HCEC 1CT (cell line): ENCODE results near the gene IGLON5.
A peak's percentile ranks its signal among the peaks of the same experiment; 100 is the strongest.

Experiments
- DNase-seq: peaks from one replicate; pipeline ENCODE4 v3.0.0-alpha.2; 2017

IGLON5 gene

DNA sequence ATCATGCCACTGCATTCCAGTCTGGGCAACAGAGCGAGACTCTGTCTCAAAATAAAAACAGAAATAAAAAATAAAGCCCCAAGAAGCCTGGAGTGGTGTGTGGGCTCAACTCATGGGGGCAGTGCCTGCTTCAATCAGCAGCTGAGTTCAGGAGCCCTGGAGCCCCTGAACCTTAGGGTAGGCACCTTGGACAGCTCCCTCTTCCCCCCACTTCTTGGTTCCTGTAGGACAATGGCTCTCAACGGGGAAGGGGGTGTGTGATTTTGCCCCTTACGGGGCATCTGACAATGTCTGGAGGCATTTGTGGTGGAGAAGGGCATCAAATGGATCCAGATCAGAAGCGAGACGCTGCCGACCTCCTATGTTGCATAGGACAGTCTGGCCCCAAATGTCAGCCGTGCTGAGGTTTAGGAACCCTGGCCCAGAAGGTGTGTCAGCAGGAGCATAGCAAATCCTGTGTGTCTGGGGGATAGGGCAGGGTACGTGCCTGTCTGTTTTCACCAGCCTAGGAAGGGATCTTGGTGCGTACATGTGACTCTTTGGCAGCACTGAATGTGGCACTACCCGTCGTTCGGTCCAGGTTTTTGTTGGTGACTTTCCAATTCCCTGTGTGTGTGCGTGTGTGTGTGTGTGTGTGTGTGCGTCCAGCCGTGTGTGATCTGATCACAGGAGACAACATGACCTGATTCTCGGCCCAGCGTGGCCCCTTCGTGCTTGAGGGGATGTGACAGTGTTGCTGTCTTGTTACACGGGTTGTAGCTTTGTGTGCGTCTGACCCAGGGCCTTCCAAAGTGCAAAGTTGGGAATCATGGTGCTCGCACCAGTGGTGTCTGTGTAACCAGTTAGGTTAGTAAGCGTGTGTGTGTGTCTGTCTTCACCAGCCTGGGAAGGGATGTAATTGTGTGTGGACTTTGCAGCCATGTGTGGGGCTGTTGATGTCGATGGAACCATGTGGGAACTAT is 7.5 kb downstream of the IGLON5 start:
- DNase-seq = no peak

DNA sequence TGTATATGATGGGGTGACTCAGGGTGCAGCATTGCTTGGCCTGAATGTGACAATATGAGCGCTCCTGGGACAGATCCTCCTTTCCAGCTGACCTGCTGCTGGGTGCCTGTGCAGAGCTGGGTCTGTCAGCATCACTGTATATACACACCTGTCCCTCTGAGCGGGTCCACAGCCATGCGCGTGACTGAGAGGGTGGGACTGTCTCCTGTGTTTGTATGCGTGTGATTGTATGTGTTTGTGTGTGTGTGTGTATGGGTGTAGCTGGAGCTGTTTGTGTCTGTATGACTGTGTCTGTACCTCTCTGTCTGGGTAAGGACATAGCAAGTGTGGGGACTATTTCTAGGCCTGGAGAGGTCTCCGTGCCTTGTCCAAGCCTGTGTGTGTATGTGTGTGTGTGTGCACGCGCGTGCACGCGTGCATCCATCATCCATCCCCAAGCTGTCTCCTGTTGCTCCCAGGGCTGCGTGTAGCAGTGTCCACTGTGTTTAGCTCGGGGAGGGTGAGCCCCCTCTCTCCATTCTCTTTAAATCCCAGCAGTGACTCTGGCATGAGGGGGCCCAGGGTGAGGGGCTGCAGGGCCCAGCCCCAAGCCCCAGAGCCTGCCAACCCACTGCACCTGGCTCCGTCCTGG is 8.3 kb downstream of the IGLON5 start:
- DNase-seq = no peak

DNA sequence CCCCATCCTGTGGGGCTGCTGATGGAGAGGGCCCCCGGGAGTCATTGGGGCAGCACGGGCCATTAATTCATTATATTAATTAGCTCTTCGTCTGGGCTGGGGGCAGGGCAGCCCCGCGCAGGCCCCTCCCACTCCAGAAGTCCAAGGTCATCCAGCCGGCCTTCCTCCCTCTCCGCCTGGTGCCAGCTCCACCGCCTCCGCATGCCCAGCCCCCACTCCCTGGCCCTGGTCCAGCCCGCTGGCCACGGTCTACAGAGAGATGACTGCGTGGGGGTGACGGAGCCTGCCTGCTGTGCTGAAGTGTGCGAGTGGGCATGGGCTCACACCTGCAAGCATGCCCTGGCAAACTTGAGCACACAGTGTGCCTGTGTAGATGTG is 8.8 kb downstream of the IGLON5 start:
- no peak for DNase-seq

DNA sequence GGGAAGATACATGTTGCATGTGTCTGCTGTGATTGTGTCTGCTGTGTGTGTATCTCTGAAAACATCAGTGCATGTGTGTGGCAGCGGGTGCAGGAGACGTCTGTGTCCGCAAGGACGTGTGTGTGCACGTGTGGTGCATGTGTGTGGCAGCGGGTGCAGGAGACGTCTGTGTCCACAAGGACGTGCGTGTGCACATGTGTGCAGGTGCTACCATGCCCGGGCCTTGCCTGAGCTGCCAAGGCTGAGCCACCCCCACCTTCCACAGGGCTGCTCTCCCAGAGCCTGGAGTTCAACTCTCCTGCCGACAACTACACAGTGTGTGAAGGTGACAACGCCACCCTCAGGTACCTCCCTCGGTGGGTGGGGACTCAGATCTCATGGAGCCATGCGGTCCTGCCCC is 10.4 kb downstream of the IGLON5 start:
- DNase-seq = no peak

DNA sequence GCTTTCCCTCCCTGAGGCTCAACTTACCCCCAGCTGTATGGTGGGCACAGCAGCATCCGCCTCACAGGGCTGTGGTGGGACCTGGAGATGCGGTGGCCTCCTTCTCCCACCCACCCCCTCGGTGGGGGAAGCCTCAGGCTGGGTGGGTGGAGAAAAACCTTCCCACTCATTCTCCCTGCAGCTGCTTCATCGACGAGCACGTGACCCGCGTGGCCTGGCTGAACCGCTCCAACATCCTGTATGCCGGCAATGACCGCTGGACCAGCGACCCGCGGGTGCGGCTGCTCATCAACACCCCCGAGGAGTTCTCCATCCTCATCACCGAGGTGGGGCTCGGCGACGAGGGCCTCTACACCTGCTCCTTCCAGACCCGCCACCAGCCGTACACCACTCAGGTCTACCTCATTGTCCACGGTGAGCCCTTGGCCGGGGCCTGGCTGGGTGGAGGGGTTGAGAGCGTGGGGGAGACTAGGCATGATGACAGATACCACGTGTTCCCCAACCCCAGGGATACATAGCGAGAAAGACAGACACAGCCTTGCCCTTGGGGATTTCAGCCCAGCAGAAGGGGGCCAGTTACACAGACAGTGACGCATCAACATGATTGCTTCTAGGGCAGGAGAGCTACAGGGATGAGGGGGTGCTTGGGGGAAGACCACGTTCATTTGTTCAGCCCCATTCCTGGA is 12.2 kb downstream of the IGLON5 start:
- DNase-seq = no peak

DNA sequence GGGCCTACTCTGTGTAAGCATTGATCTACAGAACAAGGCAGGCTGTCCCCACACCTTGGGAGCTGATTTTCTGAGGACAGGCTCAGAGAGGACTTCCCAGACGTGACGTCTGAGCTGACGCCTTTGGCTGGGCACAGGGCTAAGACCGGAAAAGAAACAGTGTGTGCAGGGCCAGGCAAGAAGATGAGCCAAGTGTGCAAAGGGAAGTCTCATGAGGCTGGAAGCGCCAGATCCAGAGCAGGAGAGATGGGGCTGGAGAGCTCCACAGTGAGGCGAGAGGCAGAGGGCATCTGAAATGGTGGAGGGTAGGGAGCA is 12.7 kb downstream of the IGLON5 start:
- DNase-seq = no peak

DNA sequence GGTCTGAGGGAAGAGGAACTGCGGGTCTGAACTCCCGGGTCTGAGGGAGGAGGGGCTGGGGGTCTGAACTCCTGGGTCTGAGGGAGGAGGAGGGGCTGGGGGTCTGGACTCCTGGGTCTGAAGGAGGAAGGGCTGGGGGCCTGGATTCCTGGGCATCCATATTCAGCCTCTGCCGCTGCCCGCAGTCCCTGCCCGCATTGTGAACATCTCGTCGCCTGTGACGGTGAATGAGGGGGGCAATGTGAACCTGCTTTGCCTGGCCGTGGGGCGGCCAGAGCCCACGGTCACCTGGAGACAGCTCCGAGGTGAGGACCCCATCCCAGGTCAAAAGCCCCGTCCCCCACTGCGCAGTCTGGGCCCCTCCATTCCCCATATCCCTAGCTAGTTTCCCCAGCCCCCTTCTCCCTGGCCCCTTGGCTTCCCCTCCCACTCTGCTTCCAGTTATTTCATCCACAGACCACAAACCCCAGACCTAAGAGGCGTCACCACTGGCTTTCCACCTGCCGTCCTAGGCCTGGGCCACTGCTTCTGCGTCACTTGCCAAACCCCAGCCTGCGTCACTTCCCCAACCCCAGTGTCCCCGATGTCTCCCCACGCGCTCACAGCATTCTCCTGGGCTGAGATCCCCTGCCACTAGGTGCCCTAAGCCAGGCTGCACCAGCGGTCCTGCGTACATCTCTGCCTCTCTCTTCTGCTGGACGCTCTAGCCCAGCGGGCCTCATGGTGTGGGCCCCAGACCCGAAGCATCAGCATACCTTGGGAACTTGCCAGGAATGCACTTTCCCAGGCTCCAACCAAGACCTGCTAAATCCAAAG is 13.9 kb downstream of the IGLON5 start:
- DNase-seq = no peak

DNA sequence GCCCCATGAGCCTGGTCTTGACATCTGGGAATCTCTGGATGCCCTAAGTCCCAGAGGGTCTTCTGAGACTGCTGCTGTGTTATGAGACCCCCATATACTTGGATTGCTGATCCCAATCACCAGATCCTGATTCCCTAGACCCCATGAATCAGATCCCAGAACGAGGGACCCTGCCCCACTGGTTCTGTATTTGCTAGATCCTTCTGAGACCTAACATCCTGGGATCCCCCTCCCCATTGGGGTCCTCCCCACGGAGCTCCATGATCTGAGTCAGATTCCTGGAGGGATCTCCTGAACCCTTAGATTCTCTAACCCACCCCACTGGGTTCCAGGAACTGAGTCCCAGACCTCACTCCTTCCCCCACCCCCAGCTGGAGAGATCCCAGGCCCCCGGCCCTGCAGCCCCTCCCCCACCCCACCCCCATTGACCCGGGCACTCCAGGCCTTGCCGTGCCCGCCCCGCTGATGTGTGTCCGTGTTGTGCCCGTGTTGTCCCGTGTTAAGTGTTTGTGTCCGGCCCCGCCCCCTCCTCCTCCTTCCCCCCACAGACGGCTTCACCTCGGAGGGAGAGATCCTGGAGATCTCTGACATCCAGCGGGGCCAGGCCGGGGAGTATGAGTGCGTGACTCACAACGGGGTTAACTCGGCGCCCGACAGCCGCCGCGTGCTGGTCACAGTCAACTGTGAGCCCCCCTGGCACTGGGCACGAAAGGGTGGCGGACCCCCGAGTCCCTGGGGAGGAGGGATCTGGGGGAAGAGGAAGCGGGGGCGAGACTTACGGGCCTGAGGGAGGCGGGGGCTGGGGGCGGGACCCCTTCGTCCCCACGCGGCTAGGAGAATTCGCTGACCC is 15.0 kb downstream of the IGLON5 start:
- DNase-seq = no peak

DNA sequence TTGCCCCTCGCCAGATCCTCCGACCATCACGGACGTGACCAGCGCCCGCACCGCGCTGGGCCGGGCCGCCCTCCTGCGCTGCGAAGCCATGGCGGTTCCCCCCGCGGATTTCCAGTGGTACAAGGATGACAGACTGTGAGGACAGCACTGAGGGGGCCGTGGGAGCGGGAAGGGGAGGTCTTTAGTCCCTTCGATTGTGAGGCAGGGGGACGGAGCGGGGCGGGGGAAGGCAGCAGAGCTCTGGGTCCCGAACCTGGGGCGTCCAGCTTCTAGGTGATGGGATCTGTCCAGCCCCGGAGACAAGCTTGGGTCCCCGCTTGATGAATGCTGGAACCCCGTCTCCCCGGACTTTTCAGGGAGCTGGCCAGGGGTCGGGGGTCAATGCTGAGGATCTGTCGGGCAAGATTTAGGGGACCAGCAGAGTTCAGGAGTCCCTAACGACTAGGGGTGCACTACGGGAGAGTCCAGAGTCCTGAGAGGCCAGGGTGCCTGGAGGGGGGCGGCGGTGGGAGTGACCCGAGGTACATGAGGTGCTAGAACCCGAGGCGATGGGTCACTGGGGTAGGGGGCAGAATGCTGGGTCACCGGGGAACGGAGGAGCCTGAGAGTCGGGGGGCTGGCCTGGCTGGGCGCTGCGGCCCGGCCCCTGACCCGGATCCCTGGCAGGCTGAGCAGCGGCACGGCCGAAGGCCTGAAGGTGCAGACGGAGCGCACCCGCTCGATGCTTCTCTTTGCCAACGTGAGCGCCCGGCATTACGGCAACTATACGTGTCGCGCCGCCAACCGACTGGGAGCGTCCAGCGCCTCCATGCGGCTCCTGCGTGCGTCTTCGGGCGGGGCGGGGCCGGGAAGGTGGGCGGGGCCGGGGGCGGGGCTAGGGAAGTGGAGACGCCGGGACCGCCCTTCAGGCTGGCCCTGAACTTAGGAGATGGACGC is 15.9 kb downstream of the IGLON5 start:
- DNase-seq = no peak

DNA sequence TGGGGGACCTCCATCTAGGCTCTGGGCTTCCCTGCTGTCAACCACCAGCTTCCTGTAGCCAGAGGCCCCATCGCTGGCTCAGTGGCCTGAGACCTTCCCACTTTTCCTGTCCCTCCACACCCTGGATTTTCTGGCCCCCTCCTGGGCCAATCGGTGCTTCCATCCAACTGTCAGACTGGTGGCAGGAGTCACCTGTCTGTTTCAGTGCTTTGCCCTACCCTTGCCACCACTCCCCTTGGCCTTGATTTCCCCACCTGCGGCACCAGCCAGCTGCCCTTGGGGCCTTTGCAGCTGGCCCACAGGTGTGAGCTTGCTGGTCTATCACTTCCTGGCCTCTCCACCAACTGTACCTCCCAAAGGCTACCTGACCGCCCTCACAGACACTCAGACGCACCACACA is 18.0 kb downstream of the IGLON5 start:
- DNase-seq = no peak

DNA sequence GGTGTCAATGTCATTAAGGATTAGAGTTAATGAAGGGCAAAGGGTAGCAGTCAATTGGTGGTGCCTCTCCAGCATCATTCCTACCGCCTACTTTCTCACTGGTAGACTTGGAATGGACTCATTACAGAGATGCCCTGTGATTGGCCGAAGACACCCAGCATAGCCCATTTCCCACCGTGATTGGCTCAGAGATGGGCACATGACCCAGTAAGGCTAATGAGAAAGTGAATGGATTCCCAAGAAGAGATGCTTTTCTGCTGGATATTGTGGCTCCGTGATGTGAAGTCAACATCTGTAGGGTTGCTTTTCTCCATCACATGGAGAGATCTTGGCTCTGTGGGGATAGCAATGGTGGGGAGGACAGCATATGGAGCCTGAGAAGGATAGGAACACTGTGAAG is 18.9 kb downstream of the IGLON5 start:
- DNase-seq = no peak

DNA sequence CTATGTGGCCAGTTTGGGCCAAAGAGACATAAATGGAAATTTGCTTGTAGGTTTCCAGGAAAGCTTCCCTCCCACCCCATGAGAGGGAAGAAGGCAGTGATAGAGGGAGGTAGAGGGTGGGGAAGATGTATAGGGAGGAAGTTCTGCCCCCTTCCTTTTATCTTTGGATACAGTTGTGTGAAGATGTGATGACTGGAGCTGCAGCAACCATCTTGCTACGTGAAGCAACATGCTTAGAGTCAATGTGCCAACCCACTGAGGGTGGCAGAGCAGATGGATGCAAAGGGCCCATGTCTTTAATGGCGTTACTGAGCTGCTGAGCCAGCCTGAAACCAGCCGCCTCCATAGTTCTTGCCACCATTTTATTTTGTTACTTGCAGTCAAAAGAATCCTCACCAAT is 19.7 kb downstream of the IGLON5 start:
- no peak for DNase-seq

DNA sequence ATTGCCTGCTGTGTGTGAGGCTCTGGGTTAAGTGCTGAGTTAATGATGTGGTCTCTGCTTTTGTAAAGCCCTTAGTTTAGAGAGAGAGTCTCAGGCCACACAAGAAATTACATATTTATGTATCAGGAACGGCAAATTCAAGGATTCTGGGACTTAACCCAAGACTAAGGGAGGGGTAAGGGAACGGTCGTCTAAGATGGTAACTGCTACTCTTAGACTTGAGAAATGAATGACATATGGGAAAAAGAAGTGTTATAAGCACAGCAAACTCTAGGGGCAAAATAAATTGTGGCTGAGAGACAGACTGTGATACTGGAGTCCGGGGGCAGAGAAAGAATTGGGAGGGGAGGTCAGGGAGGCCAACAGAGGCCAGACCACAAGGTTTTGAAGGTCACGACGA is 20.3 kb downstream of the IGLON5 start:
- DNase-seq = no peak

DNA sequence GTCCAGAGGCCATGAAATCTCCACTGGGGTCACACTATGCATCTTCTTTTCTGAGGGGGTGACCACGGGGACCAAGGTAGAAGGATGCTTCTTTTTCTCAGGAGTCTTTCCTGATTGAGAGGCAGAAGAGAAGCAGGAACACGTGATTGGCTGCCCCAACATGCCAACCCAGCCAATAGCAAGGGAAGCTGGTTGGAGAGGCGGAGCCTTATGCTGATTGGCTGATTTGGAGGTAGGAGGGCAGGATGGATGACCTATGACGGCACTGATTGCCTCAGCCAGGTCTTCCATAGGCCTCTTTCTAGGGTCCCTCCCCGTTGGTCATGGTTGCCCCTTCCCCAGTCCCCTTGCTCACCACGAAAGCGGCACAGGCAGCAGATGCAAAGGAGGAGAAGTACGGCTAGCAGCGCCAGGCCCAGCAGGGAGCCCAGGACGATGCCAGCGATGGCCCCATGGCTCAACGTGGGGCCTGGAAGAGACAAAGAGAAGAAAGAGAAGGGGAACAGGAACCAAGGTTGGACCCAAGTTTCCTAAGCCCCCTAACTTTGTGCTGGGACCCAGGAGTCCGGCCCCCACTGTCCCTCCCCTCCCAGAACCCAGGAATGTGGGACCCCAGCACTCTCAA is 22.5 kb downstream of the IGLON5 start:
- no peak for DNase-seq

DNA sequence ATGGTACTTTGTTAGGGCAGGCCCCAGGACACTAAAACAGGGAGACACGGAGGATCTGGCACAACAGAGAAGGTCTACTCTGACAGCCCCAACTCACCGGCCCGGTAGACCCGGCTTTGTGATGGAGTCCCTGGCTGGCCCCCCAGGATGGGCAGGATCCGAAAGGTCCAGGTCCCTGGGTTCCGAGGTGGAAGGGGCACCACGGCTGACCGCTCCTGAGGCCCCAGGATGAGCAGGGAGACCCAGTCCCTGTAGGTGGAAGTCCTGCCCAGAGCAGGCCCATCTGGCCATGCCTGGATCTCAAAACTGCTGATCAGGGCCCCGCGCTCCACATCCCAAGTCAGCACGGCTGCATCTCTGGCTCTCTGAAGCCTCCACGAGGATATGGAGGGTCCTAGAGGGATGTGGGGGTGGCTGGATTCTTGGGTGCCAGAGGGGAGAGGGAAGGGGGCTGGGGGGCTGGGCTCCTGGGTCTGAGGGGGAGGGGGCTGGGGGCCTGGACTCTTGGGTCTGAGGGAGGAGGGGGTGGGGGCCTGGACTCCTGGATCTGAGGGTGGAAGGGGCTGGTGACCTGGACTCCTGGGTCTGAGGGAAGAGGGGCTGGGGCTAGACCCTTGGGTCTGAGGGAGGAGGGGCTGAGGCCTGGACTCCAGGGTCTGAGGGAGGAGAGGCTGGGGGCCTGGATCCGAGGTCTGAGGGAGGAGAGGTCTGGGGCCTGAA is 25.9 kb downstream of the IGLON5 start:
- no peak for DNase-seq

DNA sequence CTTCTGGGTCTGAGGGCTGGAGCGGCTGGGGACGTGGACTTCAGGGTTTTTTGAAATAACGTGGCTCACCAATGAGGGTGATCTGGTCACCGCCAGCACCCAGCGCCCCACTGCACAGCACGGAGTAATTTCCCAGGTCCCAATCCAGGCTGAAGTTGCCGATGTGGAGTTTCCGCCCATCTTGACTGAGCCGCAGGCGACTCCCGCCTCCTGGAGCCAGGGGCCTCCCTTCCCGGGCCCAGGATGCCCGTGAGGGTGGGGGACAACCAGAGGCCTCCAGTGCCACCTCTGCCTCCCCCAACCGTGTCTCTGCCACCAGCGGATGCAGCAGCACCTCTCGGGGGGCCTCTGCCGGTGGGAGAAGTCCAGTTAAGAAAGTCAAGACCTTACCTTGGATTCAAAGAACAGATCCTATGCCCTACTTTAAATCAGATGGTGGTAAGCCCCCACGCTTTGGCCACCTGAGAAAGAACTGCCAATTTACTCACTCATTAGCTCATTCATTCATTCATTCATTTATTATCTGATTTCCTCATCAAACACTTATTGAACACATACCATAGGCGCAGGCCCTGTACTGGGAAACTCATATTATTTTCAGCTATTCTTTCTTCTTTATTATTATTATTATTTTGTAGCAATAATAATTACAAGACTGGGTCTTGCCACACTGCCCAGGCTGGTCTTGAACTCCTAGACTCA is 26.6 kb downstream of the IGLON5 start:
- DNase-seq = no peak

DNA sequence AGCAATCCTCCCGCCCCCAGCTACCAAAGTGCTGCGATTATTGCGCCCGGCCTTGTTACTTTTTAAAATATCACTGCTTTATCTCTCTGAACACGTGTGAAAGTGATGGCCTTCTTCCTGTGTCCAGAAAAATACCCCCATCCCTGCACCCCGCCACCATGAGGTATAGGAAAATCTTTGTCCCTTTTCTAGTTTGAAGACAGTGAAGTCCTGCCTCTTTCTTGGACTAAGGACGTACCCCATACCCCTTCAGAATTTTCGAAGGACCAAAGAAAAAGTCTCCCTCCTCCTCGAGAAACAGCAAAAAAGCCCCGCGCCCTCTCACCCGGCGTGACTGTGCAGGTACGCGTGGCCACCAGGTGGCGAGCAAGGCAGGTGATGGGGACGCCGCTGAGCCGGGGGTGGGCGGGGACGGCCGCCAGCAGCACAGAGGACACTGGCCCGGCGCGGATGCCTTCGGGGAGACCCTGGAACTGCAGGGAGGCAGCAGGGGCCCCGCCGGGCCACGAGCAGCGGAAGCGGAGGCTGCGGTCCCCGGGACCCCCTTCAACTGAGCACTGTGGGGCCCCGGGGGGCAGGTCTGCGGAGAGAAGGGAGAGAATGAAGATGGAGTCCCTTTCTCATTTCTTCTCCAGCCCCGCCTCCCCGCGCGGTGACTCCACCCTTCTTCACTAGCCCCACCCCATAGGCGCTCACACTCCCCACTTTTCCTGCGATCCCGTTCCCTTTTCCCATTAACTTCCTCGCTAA is 27.3 kb downstream of the IGLON5 start:
- DNase-seq = peak; percentile 62

DNA sequence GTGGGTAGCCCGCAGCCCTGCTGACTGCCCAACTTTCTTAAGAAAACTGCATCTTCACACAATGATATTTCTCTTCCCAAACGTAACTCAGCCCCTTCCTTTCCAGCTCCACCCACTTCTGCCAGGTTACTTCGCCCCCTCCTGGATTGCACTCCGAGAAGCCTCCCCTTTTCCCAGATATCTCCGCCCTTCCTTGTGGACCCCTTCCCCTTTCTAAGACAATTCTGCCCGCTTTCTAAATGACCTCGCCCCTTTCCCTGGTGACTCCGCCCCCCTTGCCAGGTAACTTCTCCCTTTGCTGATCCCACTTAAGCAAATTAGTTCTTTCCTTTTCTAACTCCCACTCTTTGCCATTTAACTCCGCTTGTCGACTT is 27.9 kb downstream of the IGLON5 start:
- no peak for DNase-seq
